Measurements from ENCODE around the gene FAM20A. TPM values are rescaled to one million over a fixed set of nuclear protein-coding genes. Genes with fewer than 3 reads are reported as not detected.

FAM20A gene
- total and polyA plus RNA-seq, 2 of the 8 experiments (the other 6 are each of a cell fraction or from before 2014, with no cell fraction given): 3.6 to 11.9 TPM

DNA sequence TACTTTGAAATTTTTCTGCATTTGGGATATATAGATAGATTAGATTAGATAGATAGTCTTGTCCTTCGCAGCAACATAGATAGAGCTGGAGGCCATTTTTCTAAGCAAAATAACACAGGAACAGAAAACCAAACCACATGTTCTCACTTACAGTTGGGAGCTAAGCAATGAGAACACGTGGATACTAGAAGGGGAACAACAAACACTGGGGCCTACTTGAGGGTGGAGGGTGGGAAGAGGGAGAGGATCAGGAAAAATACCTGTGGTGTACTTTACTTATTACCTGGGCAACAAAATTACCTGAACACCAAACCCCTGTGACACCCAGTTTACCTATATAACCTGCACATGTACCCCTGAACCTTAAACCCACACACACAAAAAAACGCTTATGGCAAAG lies 74.6 kb downstream of the FAM20A start (continued):
- TF ChIP-seq CHD7 (IDR thresholded peaks at IDR 0.05; ENCODE audit: insufficient replicate concordance, low read length): no peak
- no peak for TF ChIP-seq SP1 (IDR thresholded peaks at IDR 0.05; ENCODE audit: low read depth, low read length)
- TF ChIP-seq HDAC2 (IDR thresholded peaks at IDR 0.05; ENCODE audit: borderline replicate concordance in 1 of 2, low read depth in 2 of 2, low read length in 2 of 2): no peak
- no peak for TF ChIP-seq RFX5 (IDR thresholded peaks at IDR 0.05; ENCODE audit: borderline replicate concordance, low read depth, low read length)
